Measurements from ENCODE around the gene ZNF322.

DNA sequence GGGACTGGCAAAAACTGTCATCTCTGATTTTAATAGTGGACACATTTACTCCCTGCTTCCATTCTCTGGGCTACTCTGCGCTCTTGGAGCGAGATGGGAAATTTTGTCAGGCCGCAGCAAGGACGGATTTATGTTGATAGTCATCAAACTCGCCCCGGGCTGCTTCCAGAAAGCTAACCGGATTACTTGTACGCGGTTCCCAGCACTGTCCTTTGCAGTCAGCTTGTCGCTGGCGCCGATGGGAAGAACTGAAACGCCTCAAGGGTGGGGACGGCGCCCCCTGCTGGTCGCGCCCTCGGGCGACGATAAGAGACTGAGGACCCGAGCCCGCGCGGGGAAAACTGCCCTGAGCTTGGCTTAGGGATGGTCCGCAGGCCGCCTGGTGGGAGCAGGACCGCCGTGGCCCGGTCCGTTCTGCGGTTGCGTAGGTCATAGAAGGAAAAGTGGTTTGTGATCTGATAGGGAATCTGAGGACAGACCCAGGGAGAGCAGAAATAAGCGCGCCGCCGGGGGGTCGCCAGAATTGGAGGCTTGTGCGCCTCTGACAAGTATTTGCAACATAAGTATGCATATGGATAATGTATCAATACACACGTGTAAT, 63.8 kb downstream of the ZNF322 start:
- TF ChIP-seq POLR2A (IDR thresholded peaks at IDR 0.05) (no peak), POLR2AphosphoS5 (IDR thresholded peaks at IDR 0.05) (peak in 1 of 2 donors; percentile 73)
- TF ChIP-seq, protein P1, sequence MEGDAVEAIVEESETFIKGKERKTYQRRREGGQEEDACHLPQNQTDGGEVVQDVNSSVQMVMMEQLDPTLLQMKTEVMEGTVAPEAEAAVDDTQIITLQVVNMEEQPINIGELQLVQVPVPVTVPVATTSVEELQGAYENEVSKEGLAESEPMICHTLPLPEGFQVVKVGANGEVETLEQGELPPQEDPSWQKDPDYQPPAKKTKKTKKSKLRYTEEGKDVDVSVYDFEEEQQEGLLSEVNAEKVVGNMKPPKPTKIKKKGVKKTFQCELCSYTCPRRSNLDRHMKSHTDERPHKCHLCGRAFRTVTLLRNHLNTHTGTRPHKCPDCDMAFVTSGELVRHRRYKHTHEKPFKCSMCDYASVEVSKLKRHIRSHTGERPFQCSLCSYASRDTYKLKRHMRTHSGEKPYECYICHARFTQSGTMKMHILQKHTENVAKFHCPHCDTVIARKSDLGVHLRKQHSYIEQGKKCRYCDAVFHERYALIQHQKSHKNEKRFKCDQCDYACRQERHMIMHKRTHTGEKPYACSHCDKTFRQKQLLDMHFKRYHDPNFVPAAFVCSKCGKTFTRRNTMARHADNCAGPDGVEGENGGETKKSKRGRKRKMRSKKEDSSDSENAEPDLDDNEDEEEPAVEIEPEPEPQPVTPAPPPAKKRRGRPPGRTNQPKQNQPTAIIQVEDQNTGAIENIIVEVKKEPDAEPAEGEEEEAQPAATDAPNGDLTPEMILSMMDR (IDR thresholded peaks at IDR 0.05), result peak; percentile 86 to 95 (median 92)
